Adrenal gland (tissue), 12 donors: ENCODE results near the gene HGF. TPM values are rescaled to one million over a fixed set of nuclear protein-coding genes. Genes with fewer than 3 reads are reported as not detected.
"Not testable (repeated sequence)": the region's sequence is repeated elsewhere in the genome, so short reads cannot be mapped to it uniquely, and the experiment has no call there.

Experiments
- DNase-seq, 7 donors: peaks; one replicate each; pipeline ENCODE4 v3.0.0-alpha.2; 2019 to 2020
- H3K27ac ChIP-seq, 5 donors: fragments of 200-600 bp; sonication (generic) in 4 of 5; 1 replicate in 3 of 5; 2 replicates in 2 of 5; pipeline versions ENCODE4 v1.5.1 to v1.8.0; 2016 to 2020; ENCODE audit warnings: mild to moderate bottlenecking in 1 of 5
- H3K27me3 ChIP-seq: fragments of 200-600 bp; 2 replicates; pipeline ENCODE4 v1.8.0; 2021
- H3K36me3 ChIP-seq, 2 donors: fragments of 200-600 bp; replicated peaks in 1 of 2; 1 replicate in 1 of 2; 2 replicates in 1 of 2; pipeline versions ENCODE4 v1.5.1 to v1.8.0; 2018 to 2022
- H3K4me1 ChIP-seq, 2 donors: fragments of 200-600 bp; replicated peaks in 1 of 2; 1 replicate in 1 of 2; 2 replicates in 1 of 2; pipeline versions ENCODE4 v1.5.1 to v1.8.0; 2018 to 2021
- H3K4me3 ChIP-seq, 4 donors: fragments of 200-600 bp; sonication (generic) in 3 of 4; one replicate each; pipeline ENCODE4 v1.5.1; 2016 to 2018
- H3K9me3 ChIP-seq, 3 donors: fragments of 200-600 bp; sonication (generic) in 1 of 3; replicated peaks in 1 of 3; 1 replicate in 2 of 3; 2 replicates in 1 of 3; pipeline versions ENCODE4 v1.5.1 to v1.8.0; 2016 to 2021
- POLR2A ChIP-seq, 2 donors: fragments of 450-650 bp; IDR thresholded peaks; one replicate each; pipeline ENCODE4 v1.6.1; 2017; ENCODE audit warnings: antibody characterized with exemption in 2 of 2, mild to moderate bottlenecking in 2 of 2, moderate library complexity in 1 of 2
- WGBS, 4 donors: extraction: QIAGEN DNeasy Blood & Tissue Kit in 2 of 4; methylation state at CpG; one replicate each; pipeline versions ENCODE4 v1.1.5 to v1.1.7; 2013 to 2017; 5-methylcytosine and 5-hydroxymethylcytosine counted together
- intact Hi-C, 2 donors: fragments of 100-400 bp; cut with DNase I; formaldehyde crosslinking; loops; one replicate each; pipeline versions ENCODE4 v1.14.1 to v1.15.0; 2022 to 2023
- polyA plus RNA-seq, 3 donors: library from polyadenylated mRNA; stranded (reverse); fragments of 200-250 nt in 2 of 3; fragments of 350-450 nt in 1 of 3; fragmentation: Illumina TruSeq in 1 of 3; extraction: RNeasy Lipid Tissue Mini Kit (QIAGEN cat#74804) in 1 of 3; gene quantifications; one replicate each; pipeline ENCODE4 v1.2.3, GENCODE V29; 2013 to 2014
- total RNA-seq, 9 donors: library from RNA; depleted of rRNA in 4 of 9; stranded (reverse); fragments of >200 nt in 4 of 9; fragments of 120-200 nt in 1 of 9; fragmentation: NEBNext Ultra II Directional in 1 of 9; extraction: Animal tissue kit (Norgen Biotek cat#: 25700) in 1 of 9; gene quantifications; one replicate each; pipeline versions ENCODE4 v1.1.0 to v1.2.4, GENCODE V29; 2013 to 2023
- TF ChIP-seq, protein P1 (sequence below), 6 experiments: fragments of 450-650 bp in 4 of 6; fragments of 200-600 bp in 2 of 6; sonication (generic) in 1 of 6; IDR thresholded peaks; 1 replicate in 5 of 6; 2 replicates in 1 of 6; pipeline versions ENCODE4 v1.5.1 to v1.8.0; 2016 to 2021; ENCODE audit warnings: antibody characterized with exemption in 6 of 6, mild to moderate bottlenecking in 2 of 6, moderate library complexity in 1 of 6
- donor health status: healthy with polysubstance abuse.
- donor health status: Bipolar disorder and iron deficiency.
- donor health status: DM: yes; HTN: yes; CAD: no.
- donor health status: DM: no; HTN: no; CAD: no.
- donor health status: DM: no; HTN: no; CAD: no.
- donor health status: DM: yes; HTN: yes; CAD: no.

Gene HGF
- total and polyA plus RNA-seq, 12 donors = 3.7 to 157 (median 71.2) TPM

DNA sequence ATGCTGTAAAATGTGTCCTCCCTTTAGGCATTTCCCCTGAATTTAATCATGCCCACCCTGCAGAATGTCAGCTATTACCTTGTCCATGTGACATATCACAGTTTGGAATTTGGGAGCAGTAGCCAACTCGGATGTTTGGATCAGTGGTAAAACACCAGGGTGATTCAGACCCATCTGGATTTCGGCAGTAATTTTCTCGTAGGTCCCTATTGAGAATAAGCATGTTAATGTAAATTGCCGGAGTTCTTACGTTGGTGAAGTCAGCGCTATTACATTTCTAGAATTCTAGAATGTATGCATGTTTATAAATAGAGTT lies 44.1 kb downstream of the HGF start:
- peaks cover 0 to 5% of the 10 kb centered on the region in 2 donors for H3K36me3 ChIP-seq
- intact Hi-C loops = no loop called here
- TF ChIP-seq POLR2A (IDR thresholded peaks at IDR 0.05) = no peak
- TF ChIP-seq, protein P1, sequence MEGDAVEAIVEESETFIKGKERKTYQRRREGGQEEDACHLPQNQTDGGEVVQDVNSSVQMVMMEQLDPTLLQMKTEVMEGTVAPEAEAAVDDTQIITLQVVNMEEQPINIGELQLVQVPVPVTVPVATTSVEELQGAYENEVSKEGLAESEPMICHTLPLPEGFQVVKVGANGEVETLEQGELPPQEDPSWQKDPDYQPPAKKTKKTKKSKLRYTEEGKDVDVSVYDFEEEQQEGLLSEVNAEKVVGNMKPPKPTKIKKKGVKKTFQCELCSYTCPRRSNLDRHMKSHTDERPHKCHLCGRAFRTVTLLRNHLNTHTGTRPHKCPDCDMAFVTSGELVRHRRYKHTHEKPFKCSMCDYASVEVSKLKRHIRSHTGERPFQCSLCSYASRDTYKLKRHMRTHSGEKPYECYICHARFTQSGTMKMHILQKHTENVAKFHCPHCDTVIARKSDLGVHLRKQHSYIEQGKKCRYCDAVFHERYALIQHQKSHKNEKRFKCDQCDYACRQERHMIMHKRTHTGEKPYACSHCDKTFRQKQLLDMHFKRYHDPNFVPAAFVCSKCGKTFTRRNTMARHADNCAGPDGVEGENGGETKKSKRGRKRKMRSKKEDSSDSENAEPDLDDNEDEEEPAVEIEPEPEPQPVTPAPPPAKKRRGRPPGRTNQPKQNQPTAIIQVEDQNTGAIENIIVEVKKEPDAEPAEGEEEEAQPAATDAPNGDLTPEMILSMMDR (IDR thresholded peaks at IDR 0.05) = no peak

DNA sequence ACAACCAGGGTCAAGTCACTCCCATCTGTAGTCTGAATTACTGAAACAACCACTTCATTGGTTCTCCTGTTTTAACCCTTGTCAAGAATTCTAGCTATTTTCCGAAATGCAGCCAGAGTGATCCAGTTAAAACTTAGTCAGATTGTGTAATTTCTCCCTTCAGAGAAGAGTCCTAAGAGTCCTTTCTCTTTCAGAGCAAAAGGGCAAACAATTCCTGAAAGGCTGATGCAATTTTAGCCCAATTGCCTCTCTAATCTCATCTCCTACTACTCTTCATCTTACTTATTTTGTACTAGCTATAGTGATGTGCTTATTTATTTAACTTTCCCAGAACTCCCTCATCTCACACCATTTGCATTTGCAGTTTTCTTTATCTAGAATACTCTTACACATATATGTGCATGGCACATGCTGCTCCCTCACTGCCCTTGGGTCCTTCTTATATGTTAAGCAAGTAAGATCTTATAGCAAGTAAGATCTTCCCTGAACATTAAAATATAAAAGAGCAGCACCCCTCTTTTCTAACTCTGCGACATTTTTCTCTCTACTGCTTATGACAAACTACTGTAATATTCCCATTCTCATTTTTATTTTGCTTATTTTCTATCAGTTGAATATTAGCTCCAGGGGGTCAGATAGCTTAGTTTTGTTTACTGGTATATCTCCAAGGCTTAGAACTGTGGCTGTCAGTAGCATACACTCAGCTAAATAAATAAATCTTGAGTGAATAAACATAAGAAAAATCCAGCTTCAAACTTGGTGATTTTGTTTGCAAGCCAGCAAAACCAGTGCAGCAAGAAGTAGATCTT lies 44.6 kb downstream of the HGF start:
- 76 to 90% (median 81%) methylated on average over 2 of the region's 2 CpGs for WGBS, 4 donors

More for the DNA sequence above, 44.1 kb downstream of the HGF start:
- Histone ChIP-seq H3K4me1 (no peaks in the 10 kb centered on the region), H3K9me3 (no peaks in the 10 kb centered on the region), H3K4me3 (no peak overlapping the region), H3K27ac (no peak overlapping the region), H3K27me3 (no peaks in the 10 kb centered on the region)
- 77 to 81% (median 77%) methylated on average over 6 of the region's 6 CpGs for WGBS, 4 donors
- DNase-seq = no peak

DNA sequence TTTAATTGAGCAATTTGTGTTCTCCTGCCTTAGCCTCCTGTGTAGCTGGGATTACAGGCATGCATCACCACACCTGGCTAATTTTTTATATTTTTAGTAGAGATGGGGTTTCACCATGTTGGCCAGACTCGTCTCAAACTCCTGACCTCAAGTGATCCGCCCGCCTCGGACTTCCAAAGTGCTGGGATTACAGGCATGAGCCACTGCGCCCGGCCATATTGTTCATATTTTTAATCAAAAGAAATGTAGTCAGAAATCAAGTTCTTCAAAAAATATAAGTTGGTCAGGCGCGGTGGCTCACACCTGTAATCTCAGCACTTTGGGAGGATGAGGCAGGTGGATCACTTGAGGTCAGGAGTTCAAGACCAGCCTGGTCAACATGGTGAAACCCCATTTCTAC lies 47.6 kb downstream of the HGF start:
- H3K27me3 ChIP-seq, H3K36me3 ChIP-seq, DNase-seq, H3K27ac ChIP-seq, H3K4me1 ChIP-seq, intact Hi-C loops, H3K9me3 ChIP-seq, H3K4me3 ChIP-seq: not testable (repeated sequence)
- 86 to 90% (median 88%) methylated on average over 8 of the region's 8 CpGs for WGBS, 4 donors

More for the DNA sequence above, 44.6 kb downstream of the HGF start:
- H3K9me3 ChIP-seq = no peaks in the 10 kb centered on the region
- no peaks in the 10 kb centered on the region for H3K4me1 ChIP-seq
- peaks cover 0 to 5% of the 10 kb centered on the region in 2 donors for H3K36me3 ChIP-seq
- no peaks in the 10 kb centered on the region for H3K27me3 ChIP-seq
- no peak overlapping the region for H3K4me3 ChIP-seq
- intact Hi-C loops = no loop called here
- no peak for DNase-seq
- H3K27ac ChIP-seq = no peak overlapping the region
- TF ChIP-seq, protein P1 (IDR thresholded peaks at IDR 0.05) = no peak
- TF ChIP-seq POLR2A (IDR thresholded peaks at IDR 0.05) = no peak

DNA sequence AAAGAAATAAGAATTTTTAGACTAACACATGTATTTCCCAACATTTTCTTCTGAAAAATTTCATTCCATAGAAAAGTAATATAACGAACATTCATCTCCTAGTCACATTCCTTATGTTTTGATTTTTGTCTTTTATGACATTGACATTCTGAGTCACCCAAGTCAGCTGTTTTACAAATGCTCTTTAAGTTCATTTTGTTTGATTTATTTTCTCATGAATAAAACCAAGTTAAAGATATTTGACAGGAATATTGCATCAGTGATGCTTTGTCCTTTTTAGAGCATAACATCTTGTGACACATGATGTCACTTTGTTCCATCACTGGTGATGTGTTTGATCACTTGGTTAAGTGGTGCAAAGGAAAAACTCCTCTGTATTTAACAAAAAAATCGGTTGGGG lies 48.4 kb downstream of the HGF start:
- TF ChIP-seq, protein P1 (IDR thresholded peaks at IDR 0.05) = no peak
- no peak for TF ChIP-seq POLR2A (IDR thresholded peaks at IDR 0.05)
- no peak overlapping the region for H3K27ac ChIP-seq
- no peaks in the 10 kb centered on the region for H3K27me3 ChIP-seq
- H3K4me1 ChIP-seq = no peaks in the 10 kb centered on the region
- H3K9me3 ChIP-seq = no peaks in the 10 kb centered on the region
- intact Hi-C loops = no loop called here
- no peak overlapping the region for H3K4me3 ChIP-seq
- H3K36me3 ChIP-seq = no peaks in the 10 kb centered on the region
- WGBS, 4 donors = 50 to 75% (median 63%) methylated on average over 2 of the region's 2 CpGs
- no peak for DNase-seq

DNA sequence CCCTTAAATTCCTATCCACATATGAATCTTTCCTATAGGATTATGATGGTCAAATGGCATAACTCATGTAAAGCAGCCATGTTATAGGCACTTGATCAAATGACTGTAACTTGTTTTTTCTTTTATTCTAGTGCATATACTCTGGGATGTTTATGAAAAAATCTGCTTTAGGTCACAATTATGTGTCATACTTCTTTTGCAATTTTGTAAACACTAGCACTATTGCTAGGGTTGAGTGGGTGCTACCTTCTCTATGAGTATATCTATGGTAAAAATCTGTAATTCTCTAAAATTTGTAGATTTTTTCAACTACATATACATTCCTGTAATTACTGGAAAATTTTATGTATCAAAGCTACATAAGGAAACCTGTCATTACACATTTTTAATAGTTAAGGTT lies 50.0 kb downstream of the HGF start:
- no peak for DNase-seq
- Histone ChIP-seq H3K4me1 (no peaks in the 10 kb centered on the region), H3K27ac (no peak overlapping the region), H3K9me3 (no peaks in the 10 kb centered on the region), H3K27me3 (no peaks in the 10 kb centered on the region), H3K36me3 (no peaks in the 10 kb centered on the region), H3K4me3 (no peak overlapping the region)
- intact Hi-C loops = no loop called here
- TF ChIP-seq POLR2A (IDR thresholded peaks at IDR 0.05) = no peak
- TF ChIP-seq, protein P1 (IDR thresholded peaks at IDR 0.05) = no peak
